ENCODE results near the gene SLC26A1. TPM values are rescaled to one million over a fixed set of nuclear protein-coding genes. Genes with fewer than 3 reads are reported as not detected.
A peak's percentile ranks its signal among the peaks of the same experiment; 100 is the strongest.

SLC26A1 gene
- total RNA-seq, 1 experiment from 2014 or later, result 1.8 TPM

GRCh38 chr4:960140-960635, 33.0 kb downstream of the SLC26A1 start:
- intact Hi-C loops (cut with micrococcal nuclease; ENCODE audit: unreplicated experiment) (no loop called here), in situ Hi-C loops (cut with HindIII; ENCODE audit: low pct_unique_long_range_greater_than_20kb, low sequenced_read_pairs) (no loop called here)
- Histone ChIP-seq H3K27me3 (ENCODE audit: control insufficient read depth, insufficient read depth, low read length) (no peaks in the 10 kb centered on the region), H3K27ac (ENCODE audit: low read length) (no peak overlapping the region), H3K4me3 (ENCODE audit: low read depth in 2 of 2, low read length in 2 of 2) (no peak overlapping the region), H3K9me3 (ENCODE audit: control insufficient read depth, insufficient read depth, low read depth, low read length) (no peaks in the 10 kb centered on the region), H3K4me1 (ENCODE audit: control insufficient read depth, insufficient read depth, low read length) (no peaks in the 10 kb centered on the region), H3K36me3 (ENCODE audit: control insufficient read depth, insufficient read depth, low read length) (no peaks in the 10 kb centered on the region)
- DNase-seq (ENCODE audit: low read depth, low spot score), result no peak
- no TSS peak for BruUV-seq (replicated peaks)
- ChIA-PET POLR2A (no interaction called here), CTCF (interaction anchor here (0.6 kb wide), 1 partner anchor 36 kb away, joined by 3 read pairs; no protein-coding TSS in a partner anchor)
- TF ChIP-seq, protein P1, sequence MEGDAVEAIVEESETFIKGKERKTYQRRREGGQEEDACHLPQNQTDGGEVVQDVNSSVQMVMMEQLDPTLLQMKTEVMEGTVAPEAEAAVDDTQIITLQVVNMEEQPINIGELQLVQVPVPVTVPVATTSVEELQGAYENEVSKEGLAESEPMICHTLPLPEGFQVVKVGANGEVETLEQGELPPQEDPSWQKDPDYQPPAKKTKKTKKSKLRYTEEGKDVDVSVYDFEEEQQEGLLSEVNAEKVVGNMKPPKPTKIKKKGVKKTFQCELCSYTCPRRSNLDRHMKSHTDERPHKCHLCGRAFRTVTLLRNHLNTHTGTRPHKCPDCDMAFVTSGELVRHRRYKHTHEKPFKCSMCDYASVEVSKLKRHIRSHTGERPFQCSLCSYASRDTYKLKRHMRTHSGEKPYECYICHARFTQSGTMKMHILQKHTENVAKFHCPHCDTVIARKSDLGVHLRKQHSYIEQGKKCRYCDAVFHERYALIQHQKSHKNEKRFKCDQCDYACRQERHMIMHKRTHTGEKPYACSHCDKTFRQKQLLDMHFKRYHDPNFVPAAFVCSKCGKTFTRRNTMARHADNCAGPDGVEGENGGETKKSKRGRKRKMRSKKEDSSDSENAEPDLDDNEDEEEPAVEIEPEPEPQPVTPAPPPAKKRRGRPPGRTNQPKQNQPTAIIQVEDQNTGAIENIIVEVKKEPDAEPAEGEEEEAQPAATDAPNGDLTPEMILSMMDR (IDR thresholded peaks at IDR 0.05), result no peak
- TF ChIP-seq TCF7L2 (IDR thresholded peaks at IDR 0.05; ENCODE audit: low read depth, low read length) (no peak), POLR2AphosphoS5 (IDR thresholded peaks at IDR 0.05; ENCODE audit: low read depth, low read length) (no peak), SIN3A (IDR thresholded peaks at IDR 0.05; ENCODE audit: borderline replicate concordance, insufficient read depth, low read depth, low read length) (no peak)
- TF ChIP-seq, protein P2, sequence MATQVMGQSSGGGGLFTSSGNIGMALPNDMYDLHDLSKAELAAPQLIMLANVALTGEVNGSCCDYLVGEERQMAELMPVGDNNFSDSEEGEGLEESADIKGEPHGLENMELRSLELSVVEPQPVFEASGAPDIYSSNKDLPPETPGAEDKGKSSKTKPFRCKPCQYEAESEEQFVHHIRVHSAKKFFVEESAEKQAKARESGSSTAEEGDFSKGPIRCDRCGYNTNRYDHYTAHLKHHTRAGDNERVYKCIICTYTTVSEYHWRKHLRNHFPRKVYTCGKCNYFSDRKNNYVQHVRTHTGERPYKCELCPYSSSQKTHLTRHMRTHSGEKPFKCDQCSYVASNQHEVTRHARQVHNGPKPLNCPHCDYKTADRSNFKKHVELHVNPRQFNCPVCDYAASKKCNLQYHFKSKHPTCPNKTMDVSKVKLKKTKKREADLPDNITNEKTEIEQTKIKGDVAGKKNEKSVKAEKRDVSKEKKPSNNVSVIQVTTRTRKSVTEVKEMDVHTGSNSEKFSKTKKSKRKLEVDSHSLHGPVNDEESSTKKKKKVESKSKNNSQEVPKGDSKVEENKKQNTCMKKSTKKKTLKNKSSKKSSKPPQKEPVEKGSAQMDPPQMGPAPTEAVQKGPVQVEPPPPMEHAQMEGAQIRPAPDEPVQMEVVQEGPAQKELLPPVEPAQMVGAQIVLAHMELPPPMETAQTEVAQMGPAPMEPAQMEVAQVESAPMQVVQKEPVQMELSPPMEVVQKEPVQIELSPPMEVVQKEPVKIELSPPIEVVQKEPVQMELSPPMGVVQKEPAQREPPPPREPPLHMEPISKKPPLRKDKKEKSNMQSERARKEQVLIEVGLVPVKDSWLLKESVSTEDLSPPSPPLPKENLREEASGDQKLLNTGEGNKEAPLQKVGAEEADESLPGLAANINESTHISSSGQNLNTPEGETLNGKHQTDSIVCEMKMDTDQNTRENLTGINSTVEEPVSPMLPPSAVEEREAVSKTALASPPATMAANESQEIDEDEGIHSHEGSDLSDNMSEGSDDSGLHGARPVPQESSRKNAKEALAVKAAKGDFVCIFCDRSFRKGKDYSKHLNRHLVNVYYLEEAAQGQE (IDR thresholded peaks at IDR 0.05; ENCODE audit: insufficient read depth in 1 of 2, low read depth in 2 of 2, low read length in 1 of 2), result no peak
- ATAC-seq, result peak; percentile 12; the same call in 1 of the 2 replicates

DNA sequence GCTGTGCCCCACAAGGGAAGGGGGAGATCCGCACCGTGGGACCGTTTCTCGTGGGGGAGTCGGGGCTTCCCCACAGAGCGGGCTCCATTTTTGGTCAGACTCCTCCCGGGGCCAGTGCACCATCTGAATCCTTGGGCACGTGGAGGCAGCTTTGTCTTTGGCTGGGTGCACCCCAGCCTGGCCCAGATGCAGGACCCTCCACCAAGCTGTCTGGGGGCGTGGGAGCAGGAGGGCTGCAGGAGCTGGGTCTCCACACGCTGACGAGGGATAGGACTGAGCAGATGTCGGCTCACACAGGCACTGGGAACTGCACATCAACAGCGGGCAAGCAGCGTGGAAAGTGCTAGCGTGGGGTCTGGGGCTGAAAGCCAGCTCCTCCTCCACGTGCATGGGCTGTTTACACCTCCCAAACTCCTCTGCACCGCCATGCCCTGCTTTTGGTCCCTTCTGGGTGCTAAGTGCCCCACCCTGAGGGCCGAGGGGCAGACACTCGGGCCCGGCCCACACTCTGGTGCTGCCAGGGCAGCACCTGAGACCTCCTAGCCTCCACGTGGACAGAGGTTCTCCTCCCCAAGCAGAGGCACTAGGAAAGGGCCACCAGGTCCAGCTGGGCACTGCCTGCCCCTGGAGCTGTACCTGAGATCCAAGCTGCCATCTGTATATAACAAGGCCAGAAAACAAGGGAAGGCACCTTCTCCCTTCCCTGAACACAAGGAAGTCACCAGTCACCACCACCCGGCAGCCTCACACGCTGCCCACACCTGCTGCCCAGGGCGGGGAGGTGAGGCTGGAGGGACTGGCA, 33.7 kb downstream of the SLC26A1 start:
- ATAC-seq, result peak; percentile 23
- H3K27me3 ChIP-seq (ENCODE audit: control insufficient read depth, insufficient read depth, low read length), result no peaks in the 10 kb centered on the region
- TF ChIP-seq, protein P1 (IDR thresholded peaks at IDR 0.05), result no peak
- no peak for TF ChIP-seq SIN3A (IDR thresholded peaks at IDR 0.05; ENCODE audit: borderline replicate concordance, insufficient read depth, low read depth, low read length)
- TF ChIP-seq TCF7L2 (IDR thresholded peaks at IDR 0.05; ENCODE audit: low read depth, low read length), result no peak
- TF ChIP-seq POLR2AphosphoS5 (IDR thresholded peaks at IDR 0.05; ENCODE audit: low read depth, low read length), result no peak
- TF ChIP-seq, protein P2 (IDR thresholded peaks at IDR 0.05; ENCODE audit: insufficient read depth in 1 of 2, low read depth in 2 of 2, low read length in 1 of 2), result no peak
- no peak overlapping the region for H3K4me3 ChIP-seq (ENCODE audit: low read depth in 2 of 2, low read length in 2 of 2)
- H3K9me3 ChIP-seq (ENCODE audit: control insufficient read depth, insufficient read depth, low read depth, low read length), result no peaks in the 10 kb centered on the region
- POLR2A ChIA-PET, result no interaction called here
- H3K4me1 ChIP-seq (ENCODE audit: control insufficient read depth, insufficient read depth, low read length), result no peaks in the 10 kb centered on the region
- no peak overlapping the region for H3K27ac ChIP-seq (ENCODE audit: low read length)
- intact Hi-C loops (cut with micrococcal nuclease; ENCODE audit: unreplicated experiment) (no loop called here), in situ Hi-C loops (cut with HindIII; ENCODE audit: low pct_unique_long_range_greater_than_20kb, low sequenced_read_pairs) (no loop called here)
- no TSS peak for BruUV-seq (replicated peaks)
- H3K36me3 ChIP-seq (ENCODE audit: control insufficient read depth, insufficient read depth, low read length), result no peaks in the 10 kb centered on the region
- CTCF ChIA-PET, result interaction anchor here (0.6 kb wide), 1 partner anchor 36 kb away, joined by 3 read pairs; no protein-coding TSS in a partner anchor
- no peak for DNase-seq (ENCODE audit: low read depth, low spot score)

All from Panc1 (cell line).